AG09309 (cell line): ENCODE data around the gene HEPACAM.

Experiments
- DNase-seq: peaks from one replicate; pipeline ENCODE4 v3.0.0-alpha.2; 2010; ENCODE audit warnings: low read depth
- H3K4me3 ChIP-seq: 2 replicates; pipeline ENCODE4 v1.5.1; 2011; ENCODE audit warnings: mild to moderate bottlenecking, low read depth, low read length, moderate library complexity; ENCODE audit not compliant: control insufficient read depth
- TF ChIP-seq, protein P1 (sequence below): IDR thresholded peaks from 2 replicates; pipeline ENCODE4 v1.5.1; 2011; ENCODE audit warnings: mild to moderate bottlenecking, low read depth, low read length, inconsistent platforms; ENCODE audit not compliant: insufficient read depth, control insufficient read depth; ENCODE audit errors: missing control alignments

HEPACAM gene

DNA sequence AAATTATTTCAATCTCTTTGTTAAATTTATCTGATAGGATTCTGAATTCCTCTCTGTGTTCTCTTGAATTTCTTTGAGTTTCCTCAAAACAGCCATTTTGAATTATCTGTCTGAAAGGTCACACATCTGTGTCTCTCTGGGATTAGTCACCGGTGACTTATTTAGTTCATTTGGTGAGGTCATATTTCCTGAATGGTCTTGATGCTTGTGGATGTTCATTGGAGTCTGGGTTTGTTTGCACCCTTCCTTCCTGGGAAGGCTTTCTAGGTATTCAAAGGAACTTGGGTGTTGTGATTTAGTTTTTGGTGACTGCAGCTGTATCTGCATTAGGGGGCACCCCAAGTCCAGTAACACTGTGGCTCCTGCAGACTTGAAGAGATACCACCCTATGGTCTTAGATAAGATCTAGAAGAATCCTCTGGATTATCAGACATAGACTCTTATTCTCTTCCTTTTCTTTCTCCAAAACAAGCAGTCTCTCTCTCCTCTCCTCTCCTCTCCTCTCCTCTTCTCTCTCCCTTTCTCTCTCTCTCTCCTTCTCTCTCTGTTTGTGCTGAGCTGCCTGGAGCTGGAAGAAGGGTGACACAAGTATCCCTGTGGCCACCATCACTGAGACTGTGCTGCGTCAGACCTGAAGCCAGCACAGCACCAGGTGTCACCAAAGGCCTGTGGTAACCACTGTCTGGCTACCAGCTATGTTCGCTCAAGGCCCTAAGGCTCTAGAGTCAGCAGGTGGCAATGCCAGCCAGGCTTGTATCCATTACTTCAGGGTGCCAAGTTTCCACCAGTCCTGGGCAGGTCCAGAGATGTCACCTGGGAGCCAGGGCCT is 20.1 kb downstream of the HEPACAM start:
- DNase-seq, result no peak
- no peak overlapping the region for H3K4me3 ChIP-seq
- TF ChIP-seq, protein P1, sequence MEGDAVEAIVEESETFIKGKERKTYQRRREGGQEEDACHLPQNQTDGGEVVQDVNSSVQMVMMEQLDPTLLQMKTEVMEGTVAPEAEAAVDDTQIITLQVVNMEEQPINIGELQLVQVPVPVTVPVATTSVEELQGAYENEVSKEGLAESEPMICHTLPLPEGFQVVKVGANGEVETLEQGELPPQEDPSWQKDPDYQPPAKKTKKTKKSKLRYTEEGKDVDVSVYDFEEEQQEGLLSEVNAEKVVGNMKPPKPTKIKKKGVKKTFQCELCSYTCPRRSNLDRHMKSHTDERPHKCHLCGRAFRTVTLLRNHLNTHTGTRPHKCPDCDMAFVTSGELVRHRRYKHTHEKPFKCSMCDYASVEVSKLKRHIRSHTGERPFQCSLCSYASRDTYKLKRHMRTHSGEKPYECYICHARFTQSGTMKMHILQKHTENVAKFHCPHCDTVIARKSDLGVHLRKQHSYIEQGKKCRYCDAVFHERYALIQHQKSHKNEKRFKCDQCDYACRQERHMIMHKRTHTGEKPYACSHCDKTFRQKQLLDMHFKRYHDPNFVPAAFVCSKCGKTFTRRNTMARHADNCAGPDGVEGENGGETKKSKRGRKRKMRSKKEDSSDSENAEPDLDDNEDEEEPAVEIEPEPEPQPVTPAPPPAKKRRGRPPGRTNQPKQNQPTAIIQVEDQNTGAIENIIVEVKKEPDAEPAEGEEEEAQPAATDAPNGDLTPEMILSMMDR, result no peak

DNA sequence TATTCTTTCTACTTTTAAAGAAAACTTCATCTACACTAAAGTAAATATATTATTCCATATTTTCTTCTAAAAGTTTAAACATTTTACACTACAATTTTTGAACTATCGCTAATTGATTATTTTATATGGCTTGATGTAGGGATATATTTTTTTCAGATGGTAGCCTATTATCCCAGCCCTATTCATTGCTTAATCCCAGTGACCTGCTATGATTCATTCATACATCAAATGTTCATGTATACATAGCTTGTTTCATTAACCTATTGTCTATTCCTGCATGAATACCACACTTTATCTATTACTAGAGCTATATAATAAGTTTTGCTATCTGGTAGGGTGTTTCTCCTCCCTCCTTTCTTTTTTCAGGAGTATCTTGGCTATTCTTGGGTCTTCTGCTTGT is 33.2 kb downstream of the HEPACAM start:
- no peak overlapping the region for H3K4me3 ChIP-seq
- TF ChIP-seq, protein P1, result no peak
- DNase-seq, result no peak

DNA sequence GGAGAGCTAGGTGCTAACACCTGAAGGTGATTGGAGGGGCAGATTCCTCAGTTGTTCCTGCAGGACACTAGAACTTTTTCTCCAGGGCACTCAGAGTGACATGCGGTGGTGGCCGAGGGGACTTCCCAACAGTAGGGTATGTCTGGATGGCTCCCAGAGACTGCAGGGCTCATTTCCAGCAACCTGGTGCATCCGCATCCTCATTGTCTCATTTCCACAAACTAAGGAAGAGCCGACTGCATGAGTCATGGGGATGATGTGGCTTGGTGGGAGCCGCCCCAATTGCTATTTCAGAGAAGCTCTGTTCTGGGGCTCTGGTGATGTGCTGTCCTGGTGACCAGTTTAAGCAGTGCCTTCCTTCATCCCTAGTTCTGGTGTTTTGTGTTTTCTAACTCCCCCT is 35.4 kb downstream of the HEPACAM start:
- DNase-seq, result peak; percentile 46
- TF ChIP-seq, protein P1, result no peak
- no peak overlapping the region for H3K4me3 ChIP-seq

DNA sequence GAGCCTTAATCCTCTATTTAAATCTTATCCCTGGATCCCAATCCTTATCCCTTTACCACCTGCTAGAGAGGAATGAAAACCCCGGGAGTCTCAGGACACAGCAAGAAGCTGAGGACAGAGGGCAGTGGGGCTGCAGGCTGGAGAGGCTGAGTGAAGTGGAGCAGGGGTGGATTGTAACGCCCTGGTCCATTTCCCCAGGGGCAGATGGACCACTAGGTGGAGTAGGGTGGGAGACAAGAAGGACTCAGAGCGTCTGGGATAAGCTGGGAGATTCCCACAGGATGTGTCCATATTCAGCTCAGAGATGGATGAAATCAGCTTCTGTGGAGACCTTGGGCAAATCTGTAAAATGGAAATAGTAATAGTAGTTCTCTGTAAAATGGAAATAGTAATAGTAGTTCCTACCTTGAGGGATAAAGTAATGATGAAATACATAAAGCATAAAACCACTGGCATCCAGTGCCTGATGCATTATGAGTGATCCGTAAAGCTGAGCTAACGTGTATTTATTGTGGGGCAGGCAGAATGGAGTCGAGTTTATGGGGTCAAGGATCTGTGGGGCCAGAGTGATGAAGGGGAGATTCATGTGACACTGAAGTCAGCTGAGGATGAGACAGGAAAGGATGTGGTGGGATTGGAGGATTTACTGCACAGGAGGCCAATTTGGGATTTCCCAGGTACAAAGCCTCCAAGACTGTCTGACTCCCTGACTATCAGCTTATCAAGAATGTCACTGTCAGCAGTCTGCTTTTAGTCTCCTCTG is 36.3 kb downstream of the HEPACAM start:
- TF ChIP-seq, protein P1, result no peak
- no peak for DNase-seq

DNA sequence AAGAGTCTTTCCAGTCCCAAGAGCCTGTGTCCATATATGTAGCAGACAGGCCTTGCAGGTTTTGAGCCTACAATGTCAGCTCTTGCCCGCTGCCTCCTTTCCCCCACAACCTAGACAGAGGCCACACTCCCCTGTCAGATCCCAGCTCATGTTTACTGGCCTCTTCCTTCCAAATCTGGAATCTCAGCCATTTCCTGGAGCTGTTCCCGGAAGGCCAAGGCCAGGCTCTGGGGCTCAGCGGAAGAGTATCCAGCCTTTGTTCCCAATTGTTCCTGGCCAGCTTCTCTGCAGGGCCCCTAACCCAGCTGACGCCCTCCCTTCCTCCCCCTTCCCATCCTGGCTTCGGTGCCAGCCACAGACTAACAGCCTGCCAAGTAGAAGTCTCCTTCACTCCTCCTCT is 37.1 kb downstream of the HEPACAM start:
- no peak for DNase-seq
- TF ChIP-seq, protein P1, result no peak
- H3K4me3 ChIP-seq, result no peak overlapping the region

More for the DNA sequence above, 36.3 kb downstream of the HEPACAM start:
- no peak overlapping the region for H3K4me3 ChIP-seq

GRCh38 chr11:124898263-124898680 is 37.6 kb downstream of the HEPACAM start:
- H3K4me3 ChIP-seq, result no peak overlapping the region
- TF ChIP-seq, protein P1, result peak; percentile 33
- peak; percentile 72 for DNase-seq
